Measurements from ENCODE around the gene CPN1. TPM values are rescaled to one million over a fixed set of nuclear protein-coding genes. Genes with fewer than 3 reads are reported as not detected.
"Not testable (repeated sequence)": the region's sequence is repeated elsewhere in the genome, so short reads cannot be mapped to it uniquely, and the experiment has no call there.

CPN1 gene
- not detected in 2 replicates for total RNA-seq (2014; rRNA removed; shearing (Covaris generic))

DNA sequence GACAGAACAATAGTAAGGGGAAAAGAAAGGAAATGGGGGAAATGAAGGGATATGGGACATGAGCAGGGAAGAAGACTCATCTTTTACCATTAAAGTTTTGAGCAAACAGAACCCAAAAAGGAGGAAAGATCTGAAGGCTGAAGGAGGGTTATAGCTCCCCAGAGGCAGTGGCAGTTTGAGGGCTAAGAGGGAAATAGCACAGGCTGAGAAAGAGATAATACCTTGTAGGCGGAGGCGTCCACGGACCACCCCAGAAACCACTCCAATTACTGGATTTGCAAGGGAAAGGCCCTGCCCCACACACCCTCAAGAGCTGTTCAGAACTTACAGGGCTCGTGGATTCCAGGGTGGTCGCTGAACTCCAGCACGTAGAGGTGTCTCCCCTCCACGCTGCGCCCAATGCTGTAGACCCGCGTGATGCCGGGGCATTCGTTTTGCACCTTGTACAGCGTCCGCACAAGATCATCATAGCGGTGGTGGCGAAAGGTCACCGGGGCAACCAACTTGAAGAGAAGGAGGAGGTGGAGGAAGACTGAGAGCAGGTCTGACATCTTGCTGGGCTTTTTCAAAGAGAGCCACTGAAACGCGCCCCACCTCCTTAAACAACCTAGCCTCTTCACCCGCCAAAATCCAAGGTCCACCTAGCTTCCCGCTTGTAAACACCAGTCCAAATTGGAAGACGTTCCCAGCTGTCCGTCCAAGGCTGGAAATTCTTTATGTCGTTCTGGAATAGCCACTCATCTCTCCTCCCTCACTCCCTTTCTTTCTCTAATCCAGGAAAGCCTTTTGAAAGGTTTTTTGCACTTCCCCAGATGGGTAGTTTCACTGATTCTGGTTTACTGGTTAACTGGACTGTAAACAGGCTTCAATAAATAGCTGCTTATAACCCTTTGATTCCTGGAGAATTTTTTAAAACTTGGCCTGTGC lies at the start of gene CPN1:
CPN1 (minus strand) TSS at position 795 of the 927 bp plus-strand sequence; CDS start at position 551, 244 bp downstream.
- no peak for DNase-seq (ENCODE audit: low read depth)

- DNase-seq (ENCODE audit: low read depth): no peak
These were observed 49.2 kb upstream of the CPN1 start for GRCh38 chr10:100130831-100131230.

DNA sequence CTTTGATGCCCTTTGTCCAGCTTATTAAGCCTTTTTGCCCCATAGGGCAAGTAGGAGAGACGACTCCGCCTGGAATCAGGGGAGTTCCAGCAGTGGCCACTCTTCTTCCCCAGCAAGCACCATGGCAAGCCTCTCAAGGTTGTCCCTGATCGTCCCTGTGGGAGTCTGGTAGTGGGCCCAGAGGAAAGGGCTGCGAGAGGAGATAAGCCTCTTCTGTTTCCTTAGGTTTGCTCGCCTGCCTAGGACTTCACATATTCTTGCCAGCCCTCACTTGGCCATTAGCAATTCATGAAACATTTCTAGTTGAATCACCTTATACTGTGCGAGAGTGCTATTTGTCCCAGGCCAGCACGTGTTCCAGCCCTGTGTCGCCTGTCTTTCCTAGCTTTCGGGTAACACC lies 47.8 kb upstream of the CPN1 start:
- DNase-seq (ENCODE audit: low read depth): no peak

DNA sequence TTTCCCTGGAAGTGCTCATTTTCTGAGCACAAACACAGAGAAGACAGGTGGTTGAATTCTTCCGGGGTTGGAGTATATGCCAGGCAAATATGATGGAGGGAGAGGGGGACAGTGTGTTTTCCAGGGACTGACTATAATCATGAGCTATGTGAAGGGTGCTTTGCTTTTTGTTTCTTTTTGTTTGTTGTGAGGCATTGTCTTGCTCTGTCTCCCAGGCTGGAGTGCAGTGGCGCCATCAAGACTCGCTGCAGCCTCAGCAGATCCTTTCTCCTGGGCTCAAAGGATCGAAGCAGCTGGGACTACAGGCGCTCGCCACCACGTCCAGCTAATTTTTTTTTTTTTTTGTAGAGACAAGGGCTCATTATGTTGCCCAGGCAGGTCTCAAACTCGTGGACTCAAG lies 47.3 kb upstream of the CPN1 start:
- no peak for DNase-seq (ENCODE audit: low read depth)

DNA sequence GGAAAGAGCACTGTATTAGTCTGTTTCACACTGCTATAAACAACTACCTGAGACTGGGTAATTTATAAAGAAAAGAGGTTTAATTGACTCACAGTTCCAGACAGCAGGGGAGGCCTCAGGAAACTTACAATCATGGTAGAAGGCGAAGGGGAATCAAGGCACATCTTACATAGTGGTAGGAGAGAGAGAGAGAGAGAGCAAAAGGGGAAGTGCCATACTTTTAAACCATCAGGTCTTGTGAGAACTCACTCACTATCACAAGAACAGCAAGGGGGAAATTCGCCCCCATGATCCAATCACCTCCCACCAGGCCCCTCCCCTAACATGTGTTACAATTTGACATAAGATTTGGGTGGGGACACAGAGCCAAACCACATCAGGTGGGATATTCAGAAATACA lies 43.7 kb upstream of the CPN1 start:
- DNase-seq (ENCODE audit: low read depth): not testable (repeated sequence)

DNA sequence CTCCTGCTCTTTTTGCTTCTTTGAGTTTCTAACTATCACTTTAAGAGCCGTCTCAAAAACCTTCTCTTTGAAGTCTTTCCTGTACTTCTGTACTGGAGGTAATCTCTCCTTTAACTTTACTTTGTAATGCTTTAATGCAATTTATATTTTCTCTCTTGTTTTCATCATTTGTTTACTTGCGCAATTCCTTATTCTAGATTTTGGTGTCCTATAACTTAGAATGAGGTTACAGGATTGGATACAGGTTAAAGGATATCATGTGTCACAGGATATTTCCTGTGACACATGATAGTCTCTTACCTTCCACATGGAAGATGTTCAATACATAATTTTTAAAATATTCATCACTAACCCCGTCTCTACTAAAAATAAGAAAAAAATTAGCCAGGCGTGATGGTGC lies 42.4 kb upstream of the CPN1 start:
- no peak for DNase-seq (ENCODE audit: low read depth)

DNA sequence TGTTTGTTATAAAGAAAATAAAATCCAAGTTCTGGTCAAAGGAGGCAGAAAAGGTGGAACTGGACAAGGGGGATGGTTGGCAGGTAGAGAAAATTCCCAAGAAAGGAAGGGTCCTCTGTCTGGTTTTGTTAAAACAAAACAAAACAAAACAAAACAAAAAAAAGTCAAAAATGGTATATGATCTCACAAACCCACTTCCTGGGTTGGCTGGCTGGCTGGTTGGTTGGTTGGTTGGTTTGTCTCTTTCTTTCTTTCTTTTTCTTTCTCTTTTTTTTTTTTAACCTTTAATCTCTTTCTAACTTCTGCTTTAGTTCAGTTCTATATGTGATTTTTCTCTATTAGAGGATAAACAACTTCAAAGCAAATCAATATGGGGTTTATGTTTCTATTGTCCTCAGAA lies 41.1 kb upstream of the CPN1 start:
- no peak for DNase-seq (ENCODE audit: low read depth)

- DNase-seq (ENCODE audit: low read depth): no peak
These were observed 38.9 kb upstream of the CPN1 start for GRCh38 chr10:100120550-100120949.

DNA sequence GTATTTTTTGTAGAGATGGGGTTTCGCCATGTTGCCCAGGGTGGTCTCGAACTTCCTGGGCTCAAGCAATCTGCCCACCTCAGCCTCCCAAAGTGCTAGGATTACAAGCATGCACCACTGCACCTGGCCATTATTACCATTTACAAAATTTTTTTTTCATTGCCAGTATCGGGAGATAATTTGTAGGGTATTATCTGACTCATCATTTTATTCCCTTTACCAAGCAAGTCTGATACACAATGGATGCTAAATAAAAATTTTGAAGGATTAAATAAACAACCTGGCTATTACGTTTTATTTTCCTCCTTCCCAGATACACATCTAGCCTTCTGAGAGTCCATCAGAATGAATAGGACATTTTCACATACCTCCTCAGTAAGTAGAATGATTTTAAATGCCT lies 38.1 kb upstream of the CPN1 start:
- DNase-seq (ENCODE audit: low read depth): no peak

- no peak for DNase-seq (ENCODE audit: low read depth)
These were observed 33.5 kb upstream of the CPN1 start for GRCh38 chr10:100114976-100115770.

DNA sequence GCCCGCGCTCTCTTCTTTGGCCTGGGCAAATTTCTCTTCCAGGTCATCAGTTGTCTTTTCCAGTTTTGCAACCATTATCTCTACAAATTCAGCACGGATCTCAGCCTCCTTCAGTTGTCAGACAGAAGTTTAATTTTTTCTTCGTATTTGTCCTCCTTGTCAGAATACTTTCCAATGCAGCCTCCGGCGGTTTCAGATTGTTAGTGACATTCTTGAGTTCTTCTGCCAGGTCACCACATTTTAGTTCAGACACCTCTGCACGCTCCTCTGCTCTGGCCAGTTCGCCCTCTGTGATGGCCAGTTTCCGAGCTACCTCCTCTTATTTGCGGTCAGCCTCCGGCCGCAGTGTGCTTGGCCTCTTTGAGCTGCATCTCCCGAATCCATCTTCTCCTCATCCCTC lies 32.8 kb upstream of the CPN1 start:
- no peak for DNase-seq (ENCODE audit: low read depth)

DNA sequence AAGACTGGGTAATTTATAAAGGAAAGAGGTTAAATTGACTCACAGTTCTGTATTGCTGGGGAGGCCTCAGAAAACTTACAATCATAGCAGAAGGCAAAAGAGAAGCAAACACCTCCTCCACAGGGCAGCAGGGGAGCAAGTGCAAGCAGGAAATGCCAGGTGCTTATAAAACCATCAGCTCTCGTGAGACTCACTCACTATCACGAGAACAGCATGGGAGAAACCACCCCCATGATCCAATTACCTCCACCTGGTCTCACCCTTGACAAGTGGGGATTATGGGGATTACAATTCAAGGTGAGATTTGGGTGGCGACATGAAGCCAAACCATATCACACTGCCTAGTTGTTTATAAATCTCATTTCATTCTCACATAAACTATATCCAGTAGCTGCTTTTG lies 28.0 kb upstream of the CPN1 start:
- DNase-seq (ENCODE audit: low read depth): peak; percentile 15

DNA sequence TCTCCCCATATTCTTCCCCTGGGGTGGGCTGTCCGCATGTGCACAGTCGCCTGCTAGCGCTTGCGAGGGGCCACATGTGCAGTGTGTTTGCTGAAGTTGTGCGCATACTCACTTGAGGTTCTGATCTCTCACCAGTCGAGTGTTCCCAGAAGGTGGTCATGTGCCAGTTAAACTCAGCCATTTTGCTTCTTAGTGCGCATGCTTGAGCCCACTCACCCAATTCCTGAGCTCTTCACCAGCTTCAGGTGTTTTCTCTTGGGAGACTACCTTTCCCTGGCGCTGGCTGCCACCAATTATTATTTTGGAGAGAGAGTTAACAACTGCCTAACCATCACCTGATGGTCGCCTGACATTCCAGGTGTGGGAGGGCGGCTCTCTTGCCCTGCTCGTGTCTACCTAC lies 25.2 kb upstream of the CPN1 start:
- no peak for DNase-seq (ENCODE audit: low read depth)

DNA sequence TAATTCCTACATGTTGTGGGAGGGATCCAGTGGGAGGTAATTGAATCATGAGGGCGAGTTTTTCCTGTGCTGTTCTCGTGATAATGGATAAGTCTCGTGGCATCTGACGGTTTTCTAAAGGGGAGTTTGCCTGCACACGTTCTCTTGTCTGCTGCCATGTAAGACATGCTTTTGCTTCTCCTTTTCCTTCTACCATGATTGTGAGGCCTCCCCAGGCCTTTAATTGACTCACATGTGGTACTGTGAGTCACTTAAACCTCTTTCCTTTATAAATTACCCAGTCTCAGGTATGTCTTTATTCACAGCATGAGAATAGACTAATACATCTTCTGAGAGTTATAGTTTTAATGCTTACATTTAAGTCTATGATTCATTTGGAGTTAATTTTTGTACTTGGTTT lies 22.6 kb upstream of the CPN1 start:
- peak; percentile 32 for DNase-seq (ENCODE audit: low read depth)

- DNase-seq (ENCODE audit: low read depth): no peak
These were observed 21.9 kb upstream of the CPN1 start for GRCh38 chr10:100103581-100103980.

- DNase-seq (ENCODE audit: low read depth): peak; percentile 42
These were observed 19.8 kb upstream of the CPN1 start for GRCh38 chr10:100101192-100102076.

DNA sequence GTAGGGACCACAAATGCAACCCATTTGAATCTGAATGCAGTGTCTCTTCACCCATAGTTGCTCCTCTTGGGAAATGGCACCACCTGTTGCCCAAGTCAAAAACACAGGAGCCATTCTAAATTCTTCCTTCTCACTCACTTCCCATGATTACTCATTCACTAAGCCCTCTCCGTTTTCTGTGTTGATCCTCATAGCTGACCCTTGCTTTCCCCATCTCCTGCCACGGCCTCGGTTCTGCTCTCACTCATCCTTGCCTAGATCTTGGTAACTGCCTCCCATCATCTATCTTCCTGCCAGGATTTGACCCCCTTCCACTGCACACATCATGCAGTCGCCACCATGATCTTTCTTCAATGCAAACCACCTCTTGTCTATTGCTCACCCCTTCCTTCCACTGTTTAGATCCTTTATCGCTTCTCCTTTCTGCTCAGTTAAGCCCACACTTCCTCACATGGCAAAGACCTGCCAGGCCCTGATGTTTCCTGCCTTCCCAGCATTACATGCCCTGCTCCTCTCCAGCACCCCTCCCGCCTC lies 19.0 kb upstream of the CPN1 start:
- peak; percentile 63 for DNase-seq (ENCODE audit: low read depth)

- DNase-seq (ENCODE audit: low read depth): no peak
These were observed 7.6 kb upstream of the CPN1 start for GRCh38 chr10:100089241-100089640.

DNA sequence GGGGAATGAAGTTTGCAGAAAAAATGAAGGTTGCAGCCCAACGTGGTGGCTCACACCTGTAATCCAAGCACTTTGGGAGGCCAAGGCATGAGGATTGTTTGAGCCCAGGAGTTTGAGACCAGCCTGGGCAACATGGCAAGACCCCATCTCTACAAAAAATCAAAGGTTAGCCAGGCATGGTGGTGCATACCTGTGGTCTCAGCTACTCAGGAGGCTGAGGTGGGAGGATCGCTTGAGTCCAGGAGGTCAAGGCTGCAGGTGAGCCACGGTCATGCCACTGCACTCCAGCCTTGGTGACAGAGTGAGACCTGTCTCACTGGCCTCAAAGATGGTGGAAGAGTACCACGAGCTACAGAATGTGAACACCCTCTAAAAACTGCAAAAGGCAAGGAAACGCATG lies 5.0 kb upstream of the CPN1 start:
- not testable (repeated sequence) for DNase-seq (ENCODE audit: low read depth)

DNA sequence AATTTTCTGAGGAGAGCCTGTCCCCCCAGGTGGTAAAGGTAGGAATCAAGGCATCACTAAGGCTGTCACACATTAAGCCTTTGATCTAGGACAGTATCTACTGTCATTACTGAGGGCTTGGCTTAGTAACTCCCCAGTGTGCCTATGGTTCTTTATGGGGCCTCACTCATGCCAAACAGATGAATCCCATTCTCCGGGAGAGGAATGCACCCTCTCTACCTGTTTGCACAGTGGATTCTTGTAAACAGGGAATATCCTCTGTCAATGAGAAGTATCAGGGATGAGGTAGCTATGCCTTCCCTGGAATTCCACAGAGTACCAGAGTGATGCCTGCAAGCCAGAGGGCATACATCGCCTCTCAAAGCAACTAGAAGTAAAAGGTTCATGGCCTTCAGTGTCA lies 3.9 kb upstream of the CPN1 start:
- no peak for DNase-seq (ENCODE audit: low read depth)

DNA sequence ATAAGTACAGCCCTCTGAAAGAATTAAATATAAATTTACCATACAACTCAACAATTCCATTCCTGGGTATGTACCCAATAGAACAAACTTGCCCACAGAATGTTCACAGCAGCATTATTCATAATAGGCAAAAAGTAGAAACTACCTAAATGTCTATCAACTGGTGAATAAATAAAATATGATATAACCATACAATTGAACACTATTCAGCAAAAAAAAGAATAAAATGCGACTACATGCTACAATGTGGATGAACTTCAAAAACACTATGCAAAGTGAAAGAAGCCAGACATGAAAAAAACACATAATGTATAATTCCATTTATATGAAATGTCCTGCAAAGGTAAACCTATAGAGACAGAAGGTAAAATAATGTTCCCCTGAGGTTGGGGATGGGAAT lies 2.0 kb upstream of the CPN1 start:
- DNase-seq (ENCODE audit: low read depth): no peak

DNA sequence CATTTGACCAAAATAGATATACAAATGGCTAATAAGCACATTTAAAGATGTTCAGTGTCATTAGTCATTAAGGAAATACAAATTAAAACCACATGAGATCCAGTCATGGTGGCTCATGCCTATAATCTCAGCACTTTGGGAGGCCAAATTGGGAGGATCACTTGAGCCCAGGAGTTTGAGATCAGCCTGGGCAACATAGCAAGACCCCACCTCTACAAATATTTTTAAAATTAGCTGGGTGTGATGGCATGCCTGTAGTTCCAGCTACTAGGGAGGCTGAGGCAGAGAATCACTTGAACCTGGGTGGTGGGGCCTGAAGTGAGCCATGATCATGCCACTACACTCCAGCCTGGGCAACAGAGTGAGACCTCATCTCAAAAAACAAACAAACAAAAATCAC lies 607 bp upstream of the CPN1 start:
- DNase-seq (ENCODE audit: low read depth): not testable (repeated sequence)
